Epithelial cell of prostate (primary cell): ENCODE data around the gene KRT6A.
A peak's percentile ranks its signal among the peaks of the same experiment; 100 is the strongest.
"Not testable (repeated sequence)": the region's sequence is repeated elsewhere in the genome, so short reads cannot be mapped to it uniquely, and the experiment has no call there.

Experiments
- DNase-seq: peaks from one replicate; pipeline ENCODE4 v3.0.0-alpha.2; 2011; ENCODE audit warnings: low read depth, low spot score
- H3K27ac ChIP-seq: fragments of 450-650 bp; 2 replicates; pipeline ENCODE4 v1.5.1; 2017; ENCODE audit warnings: mild to moderate bottlenecking

KRT6A gene

GRCh38 chr12:52513736-52514135, 20.7 kb upstream of the KRT6A start:
- no peak for DNase-seq
- H3K27ac ChIP-seq: peak overlapping the region; percentile 97

DNA sequence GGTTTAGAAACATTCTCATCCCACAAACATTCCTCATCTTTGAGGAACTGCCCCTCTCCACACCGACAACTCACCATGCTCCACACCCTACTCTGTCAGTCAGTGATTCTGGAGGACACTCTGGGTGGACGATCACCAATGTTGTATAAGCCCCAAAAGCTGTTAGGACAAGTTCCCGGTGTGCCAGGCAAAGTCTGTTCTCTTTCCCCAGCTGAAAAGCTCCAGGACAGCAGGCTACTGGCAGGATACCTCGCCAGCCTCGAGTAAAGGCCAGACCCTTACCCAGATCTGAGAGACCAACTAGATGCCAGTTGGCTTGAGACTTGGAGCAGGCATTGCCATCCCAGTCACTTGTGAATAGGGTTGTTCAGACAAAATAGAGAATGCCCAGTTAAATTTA, 15.2 kb upstream of the KRT6A start:
- peak overlapping the region; percentile 39 for H3K27ac ChIP-seq
- no peak for DNase-seq

GRCh38 chr12:52506858-52507715, 14.0 kb upstream of the KRT6A start:
- peak overlapping the region; percentile 39 for H3K27ac ChIP-seq
- no peak for DNase-seq

- no peak for DNase-seq
- no peak overlapping the region for H3K27ac ChIP-seq
These were observed 9.8 kb upstream of the KRT6A start for GRCh38 chr12:52502877-52503276.

DNA sequence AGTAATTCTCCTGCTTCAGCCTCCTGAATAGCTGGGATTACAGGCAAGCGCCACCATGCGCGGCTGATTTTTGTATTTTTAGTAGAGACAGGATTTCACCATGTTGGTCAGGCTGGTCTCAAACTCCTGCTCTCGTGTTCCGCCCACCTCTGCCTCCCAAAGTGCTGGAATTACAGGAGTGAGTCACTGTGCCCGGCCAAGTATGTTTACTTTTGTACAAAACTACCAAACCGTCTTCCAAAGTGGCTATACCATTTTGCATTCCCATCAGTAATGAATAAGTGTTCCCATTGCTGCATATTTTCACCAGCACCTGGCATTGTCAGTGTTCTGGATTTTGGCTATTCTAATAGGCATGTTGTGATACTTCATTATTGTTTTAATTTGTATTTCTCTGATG, 8.4 kb upstream of the KRT6A start:
- no peak for DNase-seq

GRCh38 chr12:52500574-52500973, 7.5 kb upstream of the KRT6A start:
- H3K27ac ChIP-seq: peak overlapping the region; percentile 99
- not testable (repeated sequence) for DNase-seq

More for the DNA sequence above, 8.4 kb upstream of the KRT6A start:
- peak overlapping the region; percentile 99 for H3K27ac ChIP-seq

DNA sequence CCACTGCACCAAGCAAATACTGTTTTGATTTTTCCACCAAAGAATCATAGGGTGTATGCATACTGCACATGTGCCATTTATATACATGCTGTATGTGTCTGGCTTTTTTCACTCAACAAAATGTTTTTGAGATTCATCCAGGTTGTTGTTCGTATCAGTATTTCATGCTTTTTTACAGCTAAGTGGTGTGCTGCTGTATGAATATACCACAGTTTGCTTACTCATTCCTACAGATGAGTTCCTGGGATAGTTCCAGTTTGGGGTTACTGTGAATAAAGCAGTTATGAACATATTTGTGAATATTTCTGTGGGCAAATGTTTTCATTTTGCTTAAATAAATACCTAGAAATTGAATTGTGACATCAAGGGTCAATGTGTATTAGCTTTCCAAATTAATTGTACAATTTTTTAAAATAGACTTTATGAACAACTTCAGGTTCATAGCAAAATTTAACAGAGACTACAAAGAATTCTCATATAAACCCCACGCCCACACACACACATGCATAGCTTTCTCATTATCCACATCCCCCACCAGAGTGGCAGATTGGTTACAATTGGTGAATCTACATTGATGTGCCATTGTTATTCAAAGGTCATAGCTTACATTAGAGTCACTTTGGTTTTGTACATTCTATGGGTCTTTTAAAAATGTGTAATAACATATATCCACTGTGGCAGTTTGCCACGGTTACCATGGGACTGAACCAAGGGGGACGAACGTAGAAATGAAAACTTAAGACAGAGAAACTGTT, 6.9 kb upstream of the KRT6A start:
- no peak for DNase-seq
- peak overlapping the region; percentile 99 for H3K27ac ChIP-seq

DNA sequence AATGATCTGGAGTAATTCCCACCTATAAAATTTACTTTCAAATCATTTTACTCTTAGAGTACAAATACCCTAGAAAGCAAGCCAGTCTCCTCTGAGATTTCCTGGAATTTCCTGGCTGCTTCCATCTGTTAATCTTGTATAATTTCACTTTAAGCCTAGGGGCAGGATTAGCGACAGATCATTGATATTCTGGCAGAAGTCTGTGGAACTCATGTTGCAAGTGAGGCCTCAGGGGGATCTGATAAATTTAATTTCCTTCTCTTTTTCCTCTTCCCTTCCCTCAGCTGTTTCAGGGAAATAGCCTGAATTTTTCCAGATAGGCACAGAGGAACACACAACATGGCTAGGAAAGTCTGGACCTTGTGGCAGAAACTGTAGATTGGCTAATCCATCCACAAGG, 5.9 kb upstream of the KRT6A start:
- DNase-seq: no peak
- peak overlapping the region; percentile 99 for H3K27ac ChIP-seq

DNA sequence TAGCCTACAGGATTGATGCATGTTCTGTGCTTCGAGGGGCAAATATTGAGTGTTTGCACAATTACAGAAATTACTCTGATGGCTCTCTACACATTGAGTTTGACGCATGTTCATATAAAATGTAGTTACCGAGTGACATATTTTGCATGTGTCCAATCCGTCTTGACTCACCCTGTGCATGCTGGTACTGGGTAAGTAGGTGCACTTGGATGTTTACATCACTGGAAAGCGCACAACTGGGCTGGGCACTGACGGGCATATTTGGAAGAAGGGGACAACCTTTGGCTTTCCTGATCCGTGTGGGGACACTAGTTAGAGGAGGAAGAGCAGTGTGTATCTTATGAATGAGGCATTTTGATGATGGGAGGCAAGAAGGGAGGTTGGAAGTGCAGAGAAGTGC, 4.9 kb upstream of the KRT6A start:
- H3K27ac ChIP-seq: peak overlapping the region; percentile 99
- DNase-seq: no peak

DNA sequence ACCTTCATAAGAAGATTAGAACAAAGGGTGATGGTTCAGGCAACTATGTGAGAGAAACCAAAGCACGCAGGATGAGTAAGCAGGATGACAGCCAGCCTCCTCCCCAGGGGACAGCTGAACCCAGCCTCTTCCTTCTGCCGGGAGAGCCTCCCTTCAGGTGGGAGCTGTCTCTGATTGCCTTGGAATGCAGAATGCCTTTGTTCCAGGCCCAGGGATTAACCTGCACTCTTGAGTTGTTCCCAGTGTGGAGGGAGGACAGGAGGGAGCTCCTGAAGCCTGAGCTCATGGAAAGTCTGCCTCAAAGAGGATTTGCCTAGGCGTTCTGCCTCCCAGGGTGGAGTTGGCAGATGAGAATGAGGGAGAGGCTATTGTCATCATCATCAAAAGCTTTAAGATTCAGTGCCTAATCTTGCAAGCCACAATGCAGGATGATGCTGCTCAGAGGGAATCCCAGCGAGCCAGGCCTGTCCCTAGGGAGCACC, 3.6 kb upstream of the KRT6A start:
- H3K27ac ChIP-seq: peak overlapping the region; percentile 99
- DNase-seq: no peak

- DNase-seq: no peak
- H3K27ac ChIP-seq: peak overlapping the region; percentile 99
These were observed 3.0 kb upstream of the KRT6A start for GRCh38 chr12:52496054-52496453.

GRCh38 chr12:52495389-52495788, 2.3 kb upstream of the KRT6A start:
- no peak for DNase-seq
- H3K27ac ChIP-seq: peak overlapping the region; percentile 99

DNA sequence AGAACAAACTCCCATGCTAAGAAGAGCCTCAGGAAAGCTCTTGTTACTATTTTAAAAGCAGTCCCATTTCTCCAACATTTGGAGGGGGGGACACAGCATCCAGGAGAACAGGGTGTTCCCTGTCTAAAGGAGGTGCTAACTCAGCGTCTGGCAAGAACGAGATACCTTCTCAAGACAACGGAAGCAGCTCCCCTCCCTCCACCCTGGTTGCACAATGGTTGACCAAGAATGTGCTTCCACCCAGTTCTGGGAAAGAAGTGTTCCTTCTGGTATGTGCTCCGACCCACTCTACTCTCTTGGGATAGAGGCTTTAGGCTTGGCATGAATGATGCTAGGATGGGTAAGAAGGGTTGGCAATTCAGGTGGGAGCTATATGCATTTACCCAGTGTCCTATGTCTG, 1.5 kb upstream of the KRT6A start:
- H3K27ac ChIP-seq: peak overlapping the region; percentile 99
- no peak for DNase-seq

- peak overlapping the region; percentile 99 for H3K27ac ChIP-seq
- no peak for DNase-seq
These were observed 1.0 kb upstream of the KRT6A start for GRCh38 chr12:52494100-52494499.

DNA sequence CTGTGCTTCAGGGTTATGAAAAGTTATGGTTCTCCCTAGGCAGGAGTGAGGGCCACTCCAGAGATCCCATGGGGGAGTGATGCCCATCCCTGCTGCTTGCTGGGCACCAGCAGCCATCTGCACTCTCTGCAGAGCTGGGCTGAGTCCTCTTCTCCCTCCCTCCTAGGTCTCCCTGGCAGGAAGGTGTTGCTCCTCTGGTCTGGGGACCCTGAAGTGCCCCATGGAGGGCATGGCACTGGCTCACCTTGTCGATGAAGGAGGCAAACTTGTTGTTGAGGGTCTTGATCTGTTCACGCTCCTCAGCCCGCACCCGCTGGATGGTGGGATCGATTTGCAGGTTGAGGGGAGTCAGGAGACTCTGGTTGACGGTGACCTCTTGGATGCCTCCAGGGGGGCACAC, 652 bp downstream of the KRT6A start:
- peak overlapping the region; percentile 99 for H3K27ac ChIP-seq
- DNase-seq: not testable (repeated sequence)

DNA sequence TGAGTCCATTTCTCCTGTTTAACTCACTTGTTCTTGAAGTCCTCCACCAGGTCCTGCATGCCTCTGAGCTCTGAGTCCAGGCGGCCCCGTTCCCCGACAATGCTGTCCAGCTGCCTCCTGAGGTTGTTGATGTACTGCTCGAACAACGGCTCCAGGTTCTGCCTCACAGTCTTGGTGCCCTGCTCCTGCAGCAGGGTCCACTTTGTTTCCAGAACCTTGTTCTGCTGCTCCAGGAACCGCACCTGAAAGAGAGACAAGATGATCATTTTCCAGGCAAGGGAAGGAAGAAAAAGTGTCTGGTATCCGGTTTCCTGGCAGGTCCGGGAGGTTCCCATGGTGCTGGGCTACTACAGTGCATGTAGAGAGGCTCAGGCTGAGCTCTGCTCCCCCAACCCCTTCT, 1.6 kb downstream of the KRT6A start:
- H3K27ac ChIP-seq: peak overlapping the region; percentile 99
- not testable (repeated sequence) for DNase-seq

DNA sequence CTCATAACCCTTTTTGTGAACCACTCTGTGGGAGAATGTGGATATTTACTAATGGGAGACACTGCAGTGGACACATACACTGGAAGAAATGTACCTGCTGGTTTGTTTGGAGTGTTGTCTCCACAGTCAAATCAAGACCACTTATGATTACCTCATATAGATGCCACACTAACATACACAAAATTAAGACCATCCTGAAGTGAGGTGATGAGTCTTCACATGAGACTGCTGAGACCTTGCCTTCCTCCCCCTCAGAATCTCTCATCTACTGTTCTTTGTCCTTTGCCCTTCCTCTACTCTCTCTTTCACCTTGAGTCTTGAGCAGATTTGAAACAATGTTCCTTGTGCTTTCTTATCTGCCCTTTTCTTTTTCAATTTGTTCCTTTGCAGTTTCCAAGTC, 4.3 kb downstream of the KRT6A start:
- peak overlapping the region; percentile 99 for H3K27ac ChIP-seq
- DNase-seq: no peak

DNA sequence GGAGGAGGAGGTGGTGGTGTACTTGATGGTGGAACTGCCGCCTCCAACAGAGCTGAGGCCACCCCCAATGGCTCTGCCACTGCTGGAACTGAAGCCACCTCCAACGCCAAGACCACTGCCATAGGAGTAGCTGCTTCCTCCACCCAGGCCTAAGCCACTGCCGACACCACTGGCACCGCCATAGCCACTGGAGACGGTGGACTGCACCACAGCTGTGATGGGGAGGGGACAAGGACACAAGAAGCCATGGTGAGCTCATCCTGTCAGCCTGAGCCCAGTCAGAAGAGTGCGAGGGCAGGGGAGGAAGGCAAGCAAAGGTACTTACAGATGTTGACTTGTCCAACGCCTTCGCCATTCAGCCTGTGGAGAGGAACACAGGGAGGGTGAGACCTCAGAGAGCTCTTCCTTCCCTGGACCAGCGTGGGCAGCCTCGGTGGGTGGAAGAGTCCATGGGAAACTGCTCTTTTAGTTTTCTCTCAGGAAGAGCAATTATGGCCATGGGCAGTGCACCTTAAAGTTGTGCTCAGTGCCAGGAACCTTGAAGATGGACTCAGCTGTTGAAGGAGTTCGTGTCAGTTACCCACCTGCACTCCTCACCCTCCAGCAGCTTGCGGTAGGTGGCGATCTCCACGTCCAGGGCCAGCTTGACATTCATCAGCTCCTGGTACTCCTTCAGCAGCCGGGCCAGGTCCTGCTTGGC, 5.2 kb downstream of the KRT6A start:
- peak; percentile 41 for DNase-seq

DNA sequence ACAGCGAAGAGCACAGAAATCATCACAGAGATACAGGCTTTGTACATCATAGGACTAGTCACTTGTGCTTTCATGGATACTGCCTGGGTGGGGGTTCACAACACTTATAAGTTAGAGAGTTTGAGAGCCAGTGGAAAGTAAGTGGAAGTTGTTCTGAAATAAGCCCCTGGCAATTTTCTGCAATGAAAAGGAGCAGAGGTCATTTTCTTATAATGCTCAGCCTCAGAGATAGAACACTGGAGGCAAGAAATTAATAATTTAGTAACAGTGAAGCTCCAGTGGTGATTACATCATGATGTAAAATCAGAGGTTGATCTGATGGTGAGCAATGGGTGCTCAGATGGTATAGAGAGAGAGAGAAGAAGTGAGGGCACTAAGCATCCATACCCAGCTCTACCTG, 5.8 kb downstream of the KRT6A start:
- DNase-seq: peak; percentile 53
- peak overlapping the region; percentile 99 for H3K27ac ChIP-seq

More for the DNA sequence above, 5.2 kb downstream of the KRT6A start:
- H3K27ac ChIP-seq: peak overlapping the region; percentile 99
